Measurements from ENCODE around the gene TRAPPC6A.

- TF ChIP-seq POLR2A (IDR thresholded peaks at IDR 0.05; ENCODE audit: low read depth, low read length) = no peak
- TF ChIP-seq SMC3 (IDR thresholded peaks at IDR 0.05; ENCODE audit: low read depth, low read length) = no peak
Measured at GRCh38 chr19:45159210-45159970, 18.6 kb downstream of the TRAPPC6A start.

Measured in IMR-90 (cell line).